Activated CD4-positive, alpha-beta T cell treated with anti-CD3 and anti-CD28 coated beads, Interleukin-2, amount 50 U/mL, for 4 hours (primary cell): ENCODE measurements around the gene CACNG4.
"Not testable (repeated sequence)": the region's sequence is repeated elsewhere in the genome, so short reads cannot be mapped to it uniquely, and the experiment has no call there.

Experiments used
- DNase-seq, 2 experiments: peaks; one replicate each; pipeline ENCODE4 v3.0.0-alpha.2; 2020

The CACNG4 gene

GRCh38 chr17:67021196-67021595 lies 56.7 kb downstream of the CACNG4 start:
- DNase-seq = no peak

GRCh38 chr17:67021743-67022450 lies 57.4 kb downstream of the CACNG4 start:
- DNase-seq = no peak

- DNase-seq = no peak
Observed at GRCh38 chr17:67022451-67022810, 57.9 kb downstream of the CACNG4 start.

GRCh38 chr17:67024736-67025135 lies 60.2 kb downstream of the CACNG4 start:
- no peak for DNase-seq

- no peak for DNase-seq
Observed at GRCh38 chr17:67025216-67025792, 60.8 kb downstream of the CACNG4 start.

GRCh38 chr17:67026341-67026740 lies 61.8 kb downstream of the CACNG4 start:
- DNase-seq = no peak

- DNase-seq = no peak
Observed at GRCh38 chr17:67027031-67027628, 62.6 kb downstream of the CACNG4 start.

GRCh38 chr17:67030641-67031040 lies 66.1 kb downstream of the CACNG4 start:
- DNase-seq = no peak

GRCh38 chr17:67032382-67032781 lies 67.9 kb downstream of the CACNG4 start:
- no peak for DNase-seq

GRCh38 chr17:67032985-67033384 lies 68.5 kb downstream of the CACNG4 start:
- no peak for DNase-seq

- no peak for DNase-seq
Observed at GRCh38 chr17:67033613-67034012, 69.1 kb downstream of the CACNG4 start.

GRCh38 chr17:67035131-67036083 lies 70.9 kb downstream of the CACNG4 start:
- DNase-seq = no peak

- no peak for DNase-seq
Observed at GRCh38 chr17:67038861-67039365, 74.4 kb downstream of the CACNG4 start.

GRCh38 chr17:67040652-67041051 lies 76.1 kb downstream of the CACNG4 start:
- no peak for DNase-seq

- not testable (repeated sequence) for DNase-seq
Observed at GRCh38 chr17:67041119-67041518, 76.6 kb downstream of the CACNG4 start.

- DNase-seq = no peak
Observed at GRCh38 chr17:67041531-67041930, 77.0 kb downstream of the CACNG4 start.

- no peak for DNase-seq
Observed at GRCh38 chr17:67041941-67042899, 77.7 kb downstream of the CACNG4 start.

GRCh38 chr17:67043283-67043682 lies 78.8 kb downstream of the CACNG4 start:
- no peak for DNase-seq

GRCh38 chr17:67044016-67044772 lies 79.7 kb downstream of the CACNG4 start, which contains the start of gene CACNG1:
Gene CACNG1, plus strand, starts transcription at chr17:67044554. Its CDS starts 107 bp downstream, at chr17:67044661.
- no peak for DNase-seq

GRCh38 chr17:67044940-67045339 lies 80.4 kb downstream of the CACNG4 start:
- DNase-seq = no peak

GRCh38 chr17:67046398-67046797 lies 81.9 kb downstream of the CACNG4 start:
- no peak for DNase-seq
